H1 (cell line): ENCODE measurements around the gene FADS2. TPM values are rescaled to one million over a fixed set of nuclear protein-coding genes. Genes with fewer than 3 reads are reported as not detected.
A peak's percentile ranks its signal among the peaks of the same experiment; 100 is the strongest.

Experiments used
- ASH2L ChIP-seq: fragments of 200-600, 300-600 bp; sonication (generic); IDR thresholded peaks from one replicate; pipeline ENCODE4 v1.7.1; 2017; ENCODE audit warnings: low read length
- BRCA1 ChIP-seq: IDR thresholded peaks from 2 replicates; pipeline ENCODE4 v1.6.1; 2012; ENCODE audit warnings: low read depth, low read length, improper control_type of control experiment
- CBX8 ChIP-seq: fragments of 300-800, 300-1000 bp; sonication (generic); IDR thresholded peaks from 2 replicates; pipeline ENCODE4 v1.7.1; 2016; ENCODE audit warnings: low read depth, low read length, borderline replicate concordance
- KDM5A ChIP-seq: fragments of 200-600 bp; IDR thresholded peaks from 2 replicates; pipeline ENCODE4 v1.7.1; 2012; ENCODE audit warnings: mild to moderate bottlenecking, low read length, inconsistent platforms, mixed read lengths
- SAP30 ChIP-seq: fragments of 300-600 bp; sonication (generic); IDR thresholded peaks from 2 replicates; pipeline ENCODE4 v1.7.1; 2012; ENCODE audit warnings: low read length, moderate library complexity, mild to moderate bottlenecking, inconsistent platforms; ENCODE audit not compliant: insufficient read depth, insufficient replicate concordance
- SIX5 ChIP-seq: IDR thresholded peaks from 2 replicates; pipeline ENCODE4 v1.6.1; 2011; ENCODE audit warnings: mild to moderate bottlenecking, low read depth, low read length
- polyA plus RNA-seq, 7 experiments: library from polyadenylated mRNA; depleted of rRNA in 3 of 7; stranded (reverse) in 5 of 7; unstranded in 2 of 7; fragments of >200 nt in 5 of 7; fragments of 200-250 nt in 2 of 7; gene quantifications; 1 replicate in 5 of 7; 2 replicates in 1 of 7; 4 replicates in 1 of 7; pipeline versions ENCODE4 v1.2.1 to v1.2.3, GENCODE V29; 2011 to 2013; ENCODE audit warnings: missing spikeins in 2 of 7, mixed read lengths in 2 of 7
- total RNA-seq: library from RNA; stranded (reverse); fragmentation: NEBNext Ultra II Directional; extraction: Animal tissue kit (Norgen Biotek cat#: 25700); gene quantifications from 2 replicates; pipeline ENCODE4 v1.2.1, GENCODE V29; 2021

FADS2 gene
- total and polyA plus RNA-seq, 2 of the 8 experiments (the other 6 are each of a cell fraction or from before 2014, with no cell fraction given): 499 to 701 TPM

- TF ChIP-seq KDM5A: no peak
- TF ChIP-seq CBX8: no peak
- peak; percentile 60 for TF ChIP-seq ASH2L
- no peak for TF ChIP-seq SIX5
- TF ChIP-seq SAP30: no peak
- TF ChIP-seq BRCA1: no peak
Measured at GRCh38 chr11:61814958-61815789, 12.9 kb upstream of the FADS2 start (continued).
